Fibroblast of lung (primary cell): ENCODE results near the gene GM2A.
"Not testable (repeated sequence)": the region's sequence is repeated elsewhere in the genome, so short reads cannot be mapped to it uniquely, and the experiment has no call there.

ENCODE experiments used
- CTCF ChIP-seq, 2 donors: IDR thresholded peaks in 1 of 2; conservative IDR thresholded peaks in 1 of 2; 1 replicate in 1 of 2; 2 replicates in 1 of 2; pipeline ENCODE4 v1.5.1; 2011 to 2012; ENCODE audit warnings: low read length in 2 of 2, control low read depth in 1 of 2, inconsistent platforms in 1 of 2, low read depth in 1 of 2, mild to moderate bottlenecking in 1 of 2
- EZH2 ChIP-seq: IDR thresholded peaks from 2 replicates; pipeline ENCODE4 v1.5.1; 2012; ENCODE audit warnings: low read length, control low read depth, mild to moderate bottlenecking; ENCODE audit errors: missing control alignments

- not testable (repeated sequence) for TF ChIP-seq CTCF (conservative IDR thresholded peaks at IDR 0.05 in 1 of 2, IDR thresholded peaks at IDR 0.05 in 1 of 2; ENCODE audit: low read depth in 1 of 2, low read length in 2 of 2); EZH2
These were observed 56.8 kb downstream of the GM2A start for GRCh38 chr5:151309821-151310220.
